ENCODE measurements around the gene CHD3.

CHD3 gene

DNA sequence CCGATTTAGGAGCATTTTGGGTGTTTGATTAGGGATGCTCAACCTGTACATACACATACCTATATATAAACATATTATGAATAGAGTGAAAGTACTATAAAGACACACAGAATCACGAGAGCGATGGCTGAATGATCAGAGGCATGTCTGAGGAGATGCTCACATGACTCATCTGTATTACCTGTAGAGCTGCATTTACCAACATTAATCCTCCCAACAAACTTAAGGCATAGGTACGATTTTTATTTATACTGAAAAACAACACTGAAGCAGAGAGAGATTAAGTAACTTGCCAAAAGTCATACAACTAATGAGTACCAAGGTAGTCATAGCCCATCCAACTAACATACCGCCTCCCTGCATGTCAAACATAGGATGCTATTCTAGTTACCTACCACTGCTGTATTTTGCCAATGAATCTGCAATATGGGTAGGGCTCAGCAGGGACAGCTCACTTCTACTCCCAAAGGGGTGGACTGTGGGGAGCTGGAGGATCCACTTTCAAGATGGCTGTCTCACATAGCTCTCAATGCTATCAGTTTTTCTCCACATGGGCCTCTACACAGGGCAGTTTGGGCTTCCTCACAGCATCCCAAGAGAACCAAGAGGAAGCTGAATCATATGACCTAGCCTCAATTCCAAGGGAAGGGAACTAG is 23.5 kb upstream of the CHD3 start:
- DNase-seq (ENCODE audit: low read depth in 2 of 2, low spot score in 1 of 2) = no peak

DNA sequence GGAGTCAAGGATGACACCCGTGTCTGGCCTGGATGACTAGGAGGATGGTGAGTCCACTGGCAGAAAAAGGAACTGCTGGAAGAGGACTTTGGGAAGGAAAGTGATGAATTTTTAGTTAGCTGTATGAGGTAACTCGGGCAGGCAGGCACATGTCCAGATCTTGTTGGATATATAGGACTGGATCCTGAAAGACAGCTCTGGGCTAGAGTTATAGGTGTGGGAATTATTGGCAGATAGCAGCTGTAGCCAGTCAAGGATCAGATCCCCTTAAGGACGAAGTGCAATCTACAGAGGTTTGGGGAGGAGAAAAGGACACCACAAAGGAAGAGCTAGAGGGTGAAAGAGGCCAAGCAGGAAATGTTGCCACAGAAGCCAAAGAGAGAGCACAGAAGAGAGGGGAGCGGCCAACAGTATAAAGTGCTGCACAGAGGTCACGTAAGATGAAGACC is 20.7 kb upstream of the CHD3 start:
- DNase-seq (ENCODE audit: low read depth in 2 of 2, low spot score in 1 of 2) = no peak

DNA sequence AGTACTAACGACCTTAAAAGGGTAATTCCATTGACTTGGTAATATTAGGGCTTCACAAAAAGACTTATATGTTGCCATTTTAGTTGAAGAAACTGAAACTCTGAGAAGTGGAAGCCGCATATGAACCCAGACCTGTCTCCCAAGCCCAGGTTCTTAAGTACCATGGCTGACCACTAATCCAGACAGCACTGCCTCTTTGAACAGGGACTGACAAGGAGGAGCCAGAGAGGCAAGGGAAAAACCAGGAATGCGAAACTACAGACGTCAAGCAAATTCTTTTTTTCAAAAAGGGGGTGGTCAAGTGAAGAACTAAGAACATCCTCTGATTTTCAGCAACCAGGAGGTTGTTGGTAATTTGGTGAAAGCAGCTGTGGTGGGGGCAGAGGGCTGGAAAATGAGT is 15.5 kb upstream of the CHD3 start:
- no peak for DNase-seq (ENCODE audit: low read depth in 2 of 2, low spot score in 1 of 2)

DNA sequence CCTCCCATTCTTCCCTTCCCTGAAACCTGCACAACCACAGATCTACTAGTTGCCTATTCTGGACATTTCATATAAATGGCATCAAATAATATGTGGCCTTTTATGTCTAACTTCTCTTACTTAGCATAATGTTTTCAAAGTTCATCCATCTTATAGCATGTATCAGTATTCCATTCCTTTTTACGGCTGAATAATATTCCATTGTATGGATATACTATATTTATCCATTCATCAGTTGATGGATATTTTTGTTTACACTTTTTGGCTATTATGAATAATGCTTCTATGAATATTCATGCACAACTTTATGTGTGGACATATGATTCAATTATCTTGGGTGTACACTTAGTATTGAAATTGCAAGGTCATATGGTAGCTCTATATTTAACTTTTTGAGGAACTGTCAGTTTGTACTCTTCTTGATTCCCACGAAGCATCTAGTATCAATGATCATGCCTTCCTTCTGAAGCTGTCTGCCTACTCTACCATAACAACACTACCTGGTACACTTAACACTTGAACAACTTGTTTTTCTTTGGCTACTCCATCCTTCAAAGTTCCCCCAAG is 12.7 kb upstream of the CHD3 start:
- DNase-seq (ENCODE audit: low read depth in 2 of 2, low spot score in 1 of 2) = no peak

DNA sequence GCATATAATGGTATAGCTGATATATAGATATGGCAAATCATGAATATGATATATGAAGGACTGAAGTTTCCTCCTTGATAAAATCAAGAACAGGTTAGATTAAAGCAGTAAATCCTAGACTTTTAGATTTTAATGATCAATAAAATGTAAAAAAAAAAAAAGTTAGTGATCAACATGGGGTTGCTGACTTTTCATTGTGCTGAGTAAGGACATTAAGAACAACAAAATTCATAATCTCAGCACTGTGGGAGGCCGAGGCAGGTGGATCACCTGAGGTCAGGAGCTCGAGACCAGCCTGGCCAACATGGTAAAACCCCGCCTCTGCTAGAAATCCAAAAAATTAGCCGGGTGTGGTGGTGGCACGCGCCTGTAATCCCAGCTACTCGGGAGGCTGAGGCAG is 10.4 kb upstream of the CHD3 start:
- DNase-seq (ENCODE audit: low read depth in 2 of 2, low spot score in 1 of 2) = no peak

DNA sequence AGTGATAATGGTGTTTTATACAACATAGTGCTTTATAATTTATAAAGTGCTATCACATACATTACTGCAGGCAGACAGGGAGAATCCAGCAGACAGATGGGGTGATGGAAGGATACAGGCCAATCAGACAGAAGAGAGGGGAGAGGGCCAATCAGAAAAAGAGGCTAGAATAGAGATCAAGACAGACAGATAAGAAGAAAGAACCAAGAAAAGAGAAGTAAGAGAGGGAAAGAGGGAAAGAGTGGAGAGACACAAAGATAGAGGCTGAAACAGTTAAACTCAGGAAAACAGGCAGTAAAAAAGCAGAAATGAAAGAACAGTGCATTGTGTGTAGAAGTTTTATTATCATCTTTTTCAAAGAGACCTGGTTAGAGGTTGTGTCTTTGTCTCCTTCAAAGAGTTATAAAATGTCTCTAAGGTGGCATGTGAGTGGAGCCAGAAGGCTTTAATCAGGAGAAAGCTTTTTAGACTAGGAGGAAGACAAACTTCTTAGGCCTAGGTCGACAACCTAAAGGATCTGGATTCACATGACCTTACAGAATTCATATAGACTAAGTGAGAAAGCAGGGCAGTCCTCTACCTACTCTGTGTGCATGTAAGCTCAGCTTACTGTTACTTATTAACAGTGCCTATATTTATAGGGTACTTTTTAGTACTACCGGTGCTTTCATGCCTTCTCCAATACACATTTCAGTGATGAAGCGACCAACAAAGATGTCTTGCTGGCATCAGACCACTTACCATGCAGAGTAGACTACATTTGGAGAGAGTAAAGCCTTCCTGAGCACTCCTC is 8.3 kb upstream of the CHD3 start:
- DNase-seq (ENCODE audit: low read depth in 2 of 2, low spot score in 1 of 2) = no peak

DNA sequence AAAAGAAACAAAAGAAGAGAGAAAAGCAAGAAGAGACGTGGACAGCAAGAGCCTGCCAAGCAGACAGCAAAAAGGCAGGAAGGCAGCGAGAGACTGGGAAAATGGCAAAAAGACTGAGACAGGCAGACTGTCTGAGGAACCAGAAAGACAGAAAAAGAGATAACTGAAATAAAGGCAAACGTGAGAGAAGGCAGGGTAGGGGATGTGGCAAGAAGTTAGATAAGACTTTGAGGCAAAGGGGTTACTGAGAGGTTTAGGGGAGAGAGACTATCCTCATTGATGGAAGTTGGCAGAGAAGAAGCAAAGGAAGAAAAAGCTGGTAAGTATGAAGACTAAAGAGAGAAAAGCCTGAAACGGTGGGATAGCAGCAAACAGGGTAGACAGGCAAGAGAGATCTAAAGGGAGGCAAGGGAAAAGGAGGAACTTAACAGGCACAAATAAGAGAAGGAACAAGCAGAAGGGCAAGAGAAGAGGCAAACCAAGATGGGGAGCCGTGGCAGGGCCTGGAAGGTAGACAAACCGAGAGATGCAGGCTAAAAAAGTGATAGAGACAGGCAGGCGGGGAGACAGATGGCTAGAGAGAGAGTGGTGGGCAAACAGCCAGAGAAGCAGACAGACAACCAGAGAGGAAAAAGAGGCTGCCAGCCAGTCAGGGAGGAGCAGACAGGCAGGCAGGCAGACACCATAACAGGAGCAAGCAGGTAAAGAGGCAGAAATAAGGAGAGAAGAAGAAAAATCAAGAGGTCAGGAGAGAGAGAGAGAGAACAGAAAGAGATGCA is 7.1 kb upstream of the CHD3 start:
- DNase-seq (ENCODE audit: low read depth in 2 of 2, low spot score in 1 of 2) = no peak

DNA sequence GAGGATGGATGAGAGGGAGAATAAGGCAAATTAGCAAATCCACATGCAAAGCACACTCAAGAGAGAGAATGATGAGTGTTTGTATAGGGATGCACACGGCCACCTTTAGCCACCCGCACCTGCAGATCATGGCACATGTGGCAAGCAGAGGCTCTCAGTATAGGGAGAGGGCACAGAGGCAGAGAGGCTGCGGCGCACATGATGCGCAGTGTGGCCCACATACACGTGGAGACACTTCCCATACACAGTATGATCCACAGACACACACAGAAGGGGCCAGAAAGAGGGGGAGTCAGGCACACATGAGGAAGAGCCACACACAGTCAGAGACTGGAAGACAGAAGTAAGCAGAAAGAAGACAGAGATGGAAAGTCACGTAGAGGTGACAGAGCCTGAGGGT is 6.5 kb upstream of the CHD3 start:
- no peak for DNase-seq (ENCODE audit: low read depth in 2 of 2, low spot score in 1 of 2)

DNA sequence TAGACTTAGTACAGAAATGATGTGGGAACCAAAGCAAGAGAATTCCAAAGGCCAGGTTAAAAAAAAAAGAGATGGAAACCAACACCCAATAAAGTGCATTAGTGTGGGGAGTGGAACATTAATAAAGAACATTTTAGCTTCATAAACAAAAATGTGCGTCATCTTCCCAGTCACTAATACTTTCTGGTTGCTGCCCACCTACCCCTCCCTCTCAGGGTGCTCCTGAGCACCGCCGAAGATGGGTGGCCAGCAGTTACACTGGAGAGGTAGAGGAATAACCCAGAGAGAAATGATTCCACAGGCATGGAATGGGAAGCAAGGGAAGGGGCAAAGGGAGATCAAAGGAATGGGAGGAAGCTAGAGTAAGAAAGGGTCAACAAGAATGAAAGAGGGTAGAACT is 6.0 kb upstream of the CHD3 start:
- DNase-seq (ENCODE audit: low read depth in 2 of 2, low spot score in 1 of 2) = no peak

DNA sequence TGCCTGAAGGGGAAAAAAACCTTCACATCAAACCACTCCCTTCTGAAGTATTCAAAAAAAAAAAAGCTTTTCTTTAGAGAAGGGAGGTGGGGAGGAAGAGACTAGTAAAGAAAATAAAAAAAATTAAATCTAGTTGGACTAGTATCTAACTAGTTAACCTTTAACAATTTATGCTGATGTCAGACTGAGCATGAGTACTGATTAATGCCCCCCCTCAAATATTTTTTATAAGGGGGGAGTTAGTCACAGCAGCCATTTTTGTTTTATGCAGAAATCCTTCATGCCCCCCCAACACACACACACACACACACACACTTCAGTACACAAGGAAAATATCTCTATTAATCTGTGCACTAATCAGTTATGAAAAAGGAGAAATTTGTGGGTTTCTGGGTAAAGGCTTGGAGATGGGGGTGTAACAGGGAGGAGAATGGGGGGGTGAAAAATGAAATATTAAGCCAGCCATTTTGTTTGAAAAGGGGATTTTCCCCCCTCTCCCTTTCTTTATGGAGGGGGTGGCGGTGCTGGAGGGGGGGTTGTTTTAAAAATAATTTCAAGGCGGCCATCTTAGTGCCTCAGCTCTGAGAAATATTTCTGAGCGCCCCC is 4.7 kb upstream of the CHD3 start:
- DNase-seq (ENCODE audit: low read depth in 2 of 2, low spot score in 1 of 2) = peak in 1 of 2 donors; percentile 21

DNA sequence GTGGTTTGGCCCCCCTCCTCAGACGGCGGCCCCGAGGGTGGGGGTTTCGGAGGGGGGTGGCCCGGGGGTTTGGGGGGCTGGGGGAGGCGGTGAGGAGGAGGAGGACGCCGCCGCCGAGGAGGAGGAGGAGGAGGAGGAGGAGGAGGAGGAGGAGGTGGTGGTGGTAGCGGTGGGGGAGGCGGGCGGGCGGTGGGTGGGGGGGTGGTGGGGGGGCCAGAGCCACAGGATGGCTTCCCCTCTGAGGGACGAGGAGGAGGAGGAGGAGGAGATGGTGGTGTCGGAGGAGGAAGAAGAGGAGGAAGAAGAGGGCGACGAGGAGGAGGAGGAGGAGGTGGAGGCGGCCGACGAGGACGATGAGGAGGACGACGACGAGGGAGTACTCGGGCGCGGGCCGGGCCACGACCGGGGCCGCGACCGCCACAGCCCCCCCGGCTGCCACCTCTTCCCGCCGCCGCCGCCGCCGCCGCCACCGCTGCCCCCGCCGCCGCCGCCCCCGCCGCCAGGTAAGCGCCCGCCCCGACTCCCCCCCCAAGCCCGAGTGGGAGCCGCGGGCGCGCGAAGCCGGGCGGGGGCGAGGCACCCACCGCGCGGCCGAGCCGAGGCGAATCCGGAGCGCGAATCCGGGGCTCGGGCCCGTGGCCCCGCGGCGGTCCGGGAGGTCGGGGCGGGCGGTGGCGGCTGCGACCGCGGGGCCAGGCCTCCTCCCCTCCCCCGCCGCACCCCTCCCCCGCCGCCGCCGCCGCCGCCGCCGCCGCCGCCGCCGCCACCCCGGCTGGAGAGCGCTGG is 3.8 kb upstream of the CHD3 start:
- peak; percentile 17 to 32 for DNase-seq (ENCODE audit: low read depth in 2 of 2, low spot score in 1 of 2)

DNA sequence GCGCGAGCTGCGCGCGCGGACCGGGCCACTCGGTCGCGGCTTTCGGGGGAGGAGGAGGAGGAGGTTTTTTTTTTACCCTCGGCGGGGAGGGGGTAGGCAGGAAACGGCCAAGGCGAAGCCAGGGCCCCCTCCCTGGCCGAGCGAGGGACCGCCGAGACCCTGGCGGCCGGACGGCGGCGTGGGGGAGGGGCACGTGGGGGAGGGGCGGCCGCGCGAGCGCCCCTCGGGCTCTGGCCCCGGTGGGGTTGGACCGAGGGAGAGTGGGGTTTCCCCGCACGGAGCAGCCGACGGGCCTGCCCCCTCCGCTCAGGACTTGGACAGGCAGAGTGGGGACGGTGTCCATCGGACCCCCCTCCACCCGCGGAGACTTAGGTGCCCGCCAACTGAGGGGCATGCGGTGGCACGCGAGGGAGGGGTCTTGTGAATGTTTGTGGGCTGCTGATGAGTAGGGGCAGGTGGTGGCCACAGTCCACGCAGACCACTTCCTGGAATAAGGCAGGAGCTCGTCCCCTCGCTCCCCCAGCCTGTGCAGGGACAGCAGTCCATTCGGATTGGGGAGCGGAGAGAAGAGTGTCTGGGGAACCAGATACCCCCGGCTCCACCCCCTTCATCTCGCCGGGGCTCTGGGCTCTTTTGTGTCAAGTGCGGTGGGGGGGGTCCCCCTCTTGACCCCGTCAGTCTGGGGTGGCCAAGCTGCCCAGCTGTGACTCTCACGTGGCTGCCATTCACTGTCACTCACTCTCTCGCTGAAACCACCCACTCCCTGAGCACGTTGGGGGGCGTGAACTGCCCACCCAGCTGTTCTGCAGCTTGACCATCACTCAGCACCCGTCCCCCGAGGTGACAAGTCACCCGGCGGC is 3.0 kb upstream of the CHD3 start:
- peak; percentile 4 to 27 for DNase-seq (ENCODE audit: low read depth in 2 of 2, low spot score in 1 of 2)

DNA sequence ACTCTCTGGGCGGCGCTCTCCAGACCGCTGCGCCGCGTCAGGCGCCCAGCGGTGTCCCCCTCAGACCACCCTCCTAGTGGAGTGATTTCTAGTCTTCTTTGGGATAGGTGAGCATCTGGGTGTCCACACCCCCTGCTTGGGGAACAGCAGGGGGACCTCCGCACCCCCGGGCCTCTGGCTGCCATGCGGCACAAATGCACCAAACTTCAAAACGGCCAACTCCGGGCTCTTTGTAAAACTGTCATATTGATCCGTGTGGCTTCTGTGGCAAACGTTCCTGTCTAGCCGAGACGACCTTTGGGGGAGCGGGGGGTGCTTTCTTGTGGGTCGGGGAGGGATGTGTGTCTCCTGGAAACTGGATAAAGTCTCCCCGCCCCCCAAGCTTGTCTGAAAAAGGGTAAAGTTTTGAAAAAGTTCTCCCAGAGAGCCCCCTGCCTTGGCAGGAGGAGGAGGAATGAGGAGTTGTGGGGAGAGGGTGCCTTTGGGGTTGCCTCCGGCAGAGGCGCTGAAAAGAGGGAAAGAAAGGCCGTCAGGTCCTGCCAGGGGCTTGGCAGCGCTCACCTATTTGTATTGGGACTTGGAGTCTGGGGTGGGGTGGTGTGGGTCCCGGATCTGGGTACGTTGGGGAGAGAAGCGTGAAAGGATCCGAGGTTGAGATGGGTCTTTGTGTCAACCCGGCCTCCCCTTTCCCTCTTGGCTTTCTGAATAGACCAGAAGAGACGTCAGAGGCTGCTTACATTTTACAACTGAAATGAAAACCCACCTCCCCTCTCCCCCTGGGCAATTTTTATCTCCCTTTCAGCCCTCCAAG is 2.2 kb upstream of the CHD3 start:
- peak; percentile 11 to 29 for DNase-seq (ENCODE audit: low read depth in 2 of 2, low spot score in 1 of 2)

DNA sequence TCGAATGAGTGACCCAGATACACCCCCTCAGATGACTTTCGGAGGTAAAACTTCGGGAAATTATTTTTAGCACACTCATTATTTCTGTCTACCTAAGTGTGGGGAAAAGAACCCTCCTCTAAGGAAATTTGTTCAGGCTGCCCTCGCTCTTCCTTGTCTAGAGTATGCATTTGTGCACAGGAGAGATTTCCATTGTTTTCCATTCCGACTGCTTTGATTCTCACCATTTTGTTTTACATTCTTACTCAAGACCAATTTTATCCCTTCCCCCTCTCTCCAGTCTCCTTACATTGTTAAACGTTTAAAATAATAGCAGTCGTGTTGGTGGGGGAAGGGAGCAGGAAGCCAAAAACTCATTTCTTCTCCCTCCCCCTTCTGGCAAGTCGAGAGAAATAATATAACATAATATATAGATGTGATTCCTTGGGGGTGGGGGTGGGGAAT is 1.5 kb upstream of the CHD3 start:
- DNase-seq (ENCODE audit: low read depth in 2 of 2, low spot score in 1 of 2) = no peak

DNA sequence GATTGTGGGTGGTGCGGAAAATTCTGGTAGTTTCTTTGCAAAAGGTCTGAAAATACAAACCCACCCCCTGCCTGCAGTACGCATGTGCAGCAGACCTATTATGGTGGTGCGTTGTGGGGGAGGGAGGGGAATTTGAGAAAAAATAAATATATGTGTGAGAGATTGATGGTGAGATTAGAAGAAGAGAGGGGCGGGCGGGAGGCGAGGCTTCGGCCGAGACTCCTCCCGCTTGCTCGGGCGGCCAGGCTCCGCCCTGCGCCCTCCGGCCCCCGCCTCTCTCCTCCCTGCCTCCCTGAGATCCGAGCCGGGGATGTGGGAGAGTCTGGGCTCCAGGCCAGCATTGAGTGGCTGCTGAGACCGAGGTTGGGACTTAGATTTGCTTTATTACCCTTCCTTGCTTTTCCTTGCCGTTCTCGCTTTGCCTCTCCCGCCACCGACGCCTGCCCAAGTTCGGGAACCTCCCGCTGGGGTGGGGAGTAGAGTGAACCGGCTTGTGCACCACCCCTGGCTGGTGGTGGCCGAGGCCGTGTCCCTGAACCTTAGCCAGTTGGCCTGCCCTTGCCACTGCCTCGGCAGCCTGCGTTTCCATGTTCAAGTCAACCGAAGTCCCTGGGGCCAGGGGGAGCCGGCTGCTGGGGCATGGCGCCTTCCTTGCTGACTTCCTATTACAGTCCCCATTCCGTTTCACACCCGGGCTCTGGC is 956 bp upstream of the CHD3 start:
- DNase-seq (ENCODE audit: low read depth in 2 of 2, low spot score in 1 of 2) = peak; percentile 82 to 87

DNA sequence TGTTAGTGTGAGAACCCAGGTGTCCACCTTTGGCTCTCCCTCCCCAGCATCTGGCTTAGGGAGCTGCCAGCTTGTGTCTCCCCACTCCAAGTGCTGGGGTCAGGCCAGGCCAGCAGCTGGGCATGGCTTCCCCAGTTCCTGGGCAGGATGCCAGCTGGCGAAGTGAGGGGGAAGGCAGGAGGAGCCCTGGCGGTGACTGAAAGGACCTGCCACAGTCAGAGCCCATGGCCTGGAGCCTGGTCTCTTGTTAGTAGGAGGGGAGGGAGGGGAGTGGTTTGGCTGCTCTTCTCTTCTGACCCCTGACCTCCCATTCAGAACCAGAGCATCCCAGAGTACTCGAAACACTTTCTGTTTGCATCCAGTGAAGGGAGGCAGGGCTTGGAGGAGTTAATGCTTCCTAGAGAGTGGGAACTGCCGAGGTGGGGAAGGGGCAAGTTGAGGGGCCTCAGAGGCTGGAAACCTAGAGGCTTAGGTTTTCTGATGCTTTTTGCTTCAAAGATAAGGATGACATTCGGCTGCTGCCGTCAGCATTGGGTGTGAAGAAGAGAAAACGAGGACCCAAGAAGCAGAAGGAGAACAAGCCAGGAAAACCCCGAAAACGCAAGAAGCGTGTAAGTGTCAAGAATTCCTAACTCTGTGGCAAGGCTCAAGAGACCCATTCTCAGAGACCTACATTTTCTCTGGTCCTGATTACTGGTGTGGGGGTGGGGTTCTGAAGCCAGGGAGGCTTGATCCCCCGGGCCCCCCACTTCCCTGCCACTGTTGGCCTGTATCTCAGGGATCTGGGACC is 772 bp downstream of the CHD3 start:
- no peak for DNase-seq (ENCODE audit: low read depth in 2 of 2, low spot score in 1 of 2)

DNA sequence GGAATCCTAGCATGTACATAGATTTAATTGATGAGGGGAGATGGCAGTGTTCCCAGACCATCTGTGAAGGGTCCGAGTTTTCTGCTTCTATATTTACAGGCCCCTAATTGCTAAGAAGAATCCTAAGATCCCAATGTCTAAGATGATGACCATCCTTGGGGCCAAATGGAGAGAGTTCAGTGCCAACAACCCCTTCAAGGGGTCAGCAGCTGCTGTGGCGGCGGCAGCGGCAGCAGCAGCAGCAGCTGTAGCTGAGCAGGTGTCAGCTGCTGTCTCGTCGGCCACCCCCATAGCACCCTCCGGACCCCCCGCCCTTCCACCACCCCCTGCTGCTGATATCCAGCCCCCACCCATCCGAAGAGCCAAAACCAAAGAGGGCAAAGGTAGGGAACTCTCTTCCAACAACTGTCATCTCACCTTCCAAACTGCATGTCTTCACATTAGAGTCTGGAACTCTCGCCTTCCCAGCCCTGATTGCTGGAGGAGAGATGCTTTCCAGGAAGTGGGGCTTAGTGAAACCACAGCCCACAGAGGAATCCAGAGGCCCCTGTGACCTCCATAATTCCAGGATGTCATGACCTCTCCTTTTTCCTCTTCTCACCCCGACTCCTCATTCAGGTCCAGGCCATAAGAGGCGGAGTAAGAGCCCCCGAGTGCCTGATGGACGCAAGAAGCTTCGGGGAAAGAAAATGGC is 4.7 kb downstream of the CHD3 start:
- DNase-seq (ENCODE audit: low read depth in 2 of 2, low spot score in 1 of 2) = no peak

Data from stimulated activated CD8-positive, alpha-beta memory T cell treated with anti-CD3 and anti-CD28 coated beads, Interleukin-4, amount 100 ng/mL, for 4 hours (primary cell).